ENCODE data around the gene DHCR24.

Gene DHCR24

DNA sequence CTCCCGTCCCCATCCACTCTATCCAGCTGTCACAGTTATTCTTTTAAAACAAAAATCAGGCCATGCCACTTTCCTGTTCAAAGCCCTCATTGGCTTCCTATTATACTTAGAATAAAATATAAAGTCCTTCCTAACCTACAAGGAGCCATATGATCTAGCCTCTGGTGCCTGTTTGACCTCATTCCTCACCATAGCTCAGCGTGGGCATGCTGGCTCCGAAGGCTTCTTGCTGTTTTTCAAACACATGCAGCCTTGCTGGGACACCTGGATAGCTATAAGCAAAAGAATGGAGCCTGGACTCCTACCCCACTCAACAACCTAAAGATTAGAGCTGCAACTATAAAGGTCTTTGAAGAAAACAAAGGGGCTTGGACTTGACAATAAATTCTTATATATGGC, 23.7 kb downstream of the DHCR24 start:
- DNase-seq: no peak

DNA sequence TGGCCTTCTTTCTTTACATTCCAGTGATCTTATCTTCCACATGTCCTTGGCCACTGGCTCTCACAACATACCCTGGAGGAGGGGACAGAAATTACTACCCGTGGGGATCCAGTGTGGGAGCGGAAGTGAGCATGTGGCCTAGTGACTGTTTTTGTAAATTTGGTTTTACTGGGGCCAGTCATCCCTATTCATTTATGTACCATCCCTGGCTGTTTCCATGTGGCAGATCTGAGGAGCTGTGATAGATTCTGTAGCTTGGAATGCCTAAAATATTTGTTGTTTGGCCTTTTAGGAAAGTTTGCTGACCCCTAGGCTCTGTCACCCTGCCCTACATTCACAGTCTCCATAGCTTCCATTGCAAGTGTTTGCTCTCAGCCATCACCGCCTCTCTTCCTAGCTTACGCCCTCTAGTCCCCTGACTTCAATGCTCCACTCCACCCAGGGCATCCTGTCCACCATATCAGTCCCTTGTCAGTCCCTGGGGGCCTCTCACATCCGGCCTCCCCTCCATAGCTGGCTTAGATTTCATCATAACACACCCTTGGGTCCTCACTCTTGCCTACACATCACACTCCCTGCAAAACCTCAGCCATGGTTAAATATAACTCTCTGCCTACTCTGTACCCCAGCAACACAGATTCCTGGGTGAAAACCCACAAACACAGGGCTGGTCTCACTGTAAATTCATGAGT, 25.8 kb downstream of the DHCR24 start:
- no peak for DNase-seq

- no peak for DNase-seq
These were observed 27.1 kb downstream of the DHCR24 start for GRCh38 chr1:54859700-54860391.

GRCh38 chr1:54857746-54858561, 29.0 kb downstream of the DHCR24 start:
- no peak for DNase-seq

- DNase-seq: no peak
These were observed 29.9 kb downstream of the DHCR24 start for GRCh38 chr1:54857141-54857540.

GRCh38 chr1:54854381-54855020, 32.5 kb downstream of the DHCR24 start:
- no peak for DNase-seq

GRCh38 chr1:54853793-54854370, 33.1 kb downstream of the DHCR24 start:
- no peak for DNase-seq

- no peak for DNase-seq
These were observed 33.8 kb downstream of the DHCR24 start for GRCh38 chr1:54853096-54853792.

GRCh38 chr1:54851936-54852524, 35.0 kb downstream of the DHCR24 start:
- no peak for DNase-seq

DNA sequence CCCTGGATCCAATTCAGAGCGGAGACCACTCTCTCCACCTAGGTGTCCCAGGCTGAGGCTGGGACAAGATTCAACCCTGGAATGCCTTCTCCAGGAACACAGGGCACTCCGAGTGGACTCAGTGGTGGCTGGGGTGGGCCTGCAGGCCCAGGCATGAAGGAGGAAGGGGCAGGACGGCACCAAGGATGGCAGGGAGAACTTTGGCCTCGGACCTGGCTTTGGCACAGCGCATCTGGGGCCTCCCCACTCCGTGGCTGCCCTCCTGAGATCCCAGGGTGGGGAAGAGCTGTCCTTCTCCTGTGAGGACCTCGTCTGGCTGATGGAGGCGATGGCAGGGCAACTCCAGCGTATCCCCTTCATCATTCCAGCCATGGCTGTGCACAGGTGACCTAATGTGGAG, 35.6 kb downstream of the DHCR24 start:
- DNase-seq: no peak

DNA sequence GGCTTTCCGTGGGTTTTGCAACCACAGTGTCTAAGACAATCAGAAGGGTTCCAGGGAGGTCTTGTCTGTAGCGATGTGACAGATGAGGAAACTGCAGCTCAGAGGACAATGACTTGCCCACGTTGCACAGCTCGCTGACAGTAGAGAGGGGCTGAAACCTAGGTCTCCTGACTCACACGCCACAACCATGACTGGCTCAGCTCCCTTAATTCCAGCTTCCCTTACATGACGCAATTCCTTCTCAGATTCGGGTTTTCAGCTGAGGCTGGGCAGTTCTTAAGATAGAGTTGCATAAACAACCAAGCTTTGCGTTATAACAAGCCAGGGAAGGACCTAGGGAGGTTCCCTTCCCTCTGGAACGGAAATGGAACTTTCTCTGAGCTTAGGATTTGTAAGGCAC, 36.3 kb downstream of the DHCR24 start:
- DNase-seq: no peak

DNA sequence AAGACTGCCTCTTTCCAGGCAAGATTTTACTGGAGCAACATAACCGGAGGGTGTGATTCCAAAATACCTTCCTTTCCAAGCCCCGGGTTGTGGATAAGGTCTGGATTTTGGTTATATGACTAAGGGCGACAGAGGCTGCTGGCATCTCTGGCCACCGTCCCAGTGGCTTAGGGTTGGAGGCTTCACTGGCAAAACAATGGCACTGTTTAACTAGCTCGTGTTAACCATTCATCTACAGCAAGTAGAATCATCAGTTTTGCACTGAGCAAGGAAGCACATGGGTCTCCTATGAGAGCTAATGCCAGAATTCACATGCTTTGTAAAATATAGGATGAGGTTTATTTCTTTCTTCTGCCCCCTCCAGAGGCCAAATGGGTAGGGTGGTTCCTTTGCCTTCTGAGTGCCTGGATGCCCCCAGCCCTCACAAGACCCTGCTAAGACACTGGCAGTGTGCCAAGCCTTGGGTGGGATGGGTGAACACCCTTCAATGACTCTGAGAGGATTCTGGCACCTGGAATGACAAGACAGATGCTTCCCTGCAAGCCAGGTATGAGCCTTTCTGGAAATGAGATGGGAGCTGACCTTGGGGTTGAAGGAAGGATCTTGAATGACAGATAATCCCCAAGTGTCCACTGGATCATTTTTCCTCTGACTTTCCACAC, 36.8 kb downstream of the DHCR24 start:
- no peak for DNase-seq

DNA sequence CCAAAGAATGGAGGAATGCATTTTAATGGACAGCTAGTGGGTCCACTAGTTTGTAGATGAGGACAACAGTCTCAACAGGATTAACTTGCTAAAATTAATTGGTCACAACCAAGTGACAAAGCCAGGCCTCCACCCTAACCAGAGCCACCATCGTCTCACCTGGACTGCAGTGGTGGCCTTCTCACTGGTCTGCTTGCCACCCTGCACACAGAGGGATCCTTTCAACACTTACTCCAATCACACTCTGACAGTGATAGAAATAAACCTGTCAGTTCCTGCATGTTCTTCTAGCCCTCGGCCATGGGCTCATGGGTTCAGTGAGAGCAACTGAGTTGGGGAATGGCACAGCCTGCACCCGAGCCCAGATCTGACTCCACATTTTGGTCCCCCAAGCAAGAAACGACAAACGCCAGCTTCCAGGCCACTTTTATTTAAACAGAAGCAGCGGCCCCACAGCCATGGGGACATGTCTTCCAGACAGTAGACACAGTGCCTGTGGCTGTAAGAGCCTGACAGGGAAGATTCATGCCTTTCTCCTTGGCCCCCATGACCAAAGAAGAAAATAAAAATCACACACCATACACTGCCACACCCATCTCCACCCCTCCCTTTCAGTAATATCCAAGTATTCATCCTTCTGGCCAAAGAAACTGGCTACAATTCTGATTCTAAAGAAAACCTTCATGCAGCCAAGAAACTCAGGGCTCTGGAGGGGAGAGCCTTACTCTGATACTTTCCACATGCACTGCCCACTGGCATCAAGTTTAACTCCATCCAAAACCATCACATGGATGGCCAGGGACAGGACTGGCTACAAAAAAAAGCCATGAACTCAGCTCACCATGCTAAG, 37.6 kb downstream of the DHCR24 start:
- no peak for DNase-seq

GRCh38 chr1:54848134-54848948, 38.7 kb downstream of the DHCR24 start:
- no peak for DNase-seq

GRCh38 chr1:54846716-54847284, 40.2 kb downstream of the DHCR24 start:
- DNase-seq: peak; percentile 24

- peak; percentile 15 for DNase-seq
These were observed 40.7 kb downstream of the DHCR24 start for GRCh38 chr1:54846301-54846700.

DNA sequence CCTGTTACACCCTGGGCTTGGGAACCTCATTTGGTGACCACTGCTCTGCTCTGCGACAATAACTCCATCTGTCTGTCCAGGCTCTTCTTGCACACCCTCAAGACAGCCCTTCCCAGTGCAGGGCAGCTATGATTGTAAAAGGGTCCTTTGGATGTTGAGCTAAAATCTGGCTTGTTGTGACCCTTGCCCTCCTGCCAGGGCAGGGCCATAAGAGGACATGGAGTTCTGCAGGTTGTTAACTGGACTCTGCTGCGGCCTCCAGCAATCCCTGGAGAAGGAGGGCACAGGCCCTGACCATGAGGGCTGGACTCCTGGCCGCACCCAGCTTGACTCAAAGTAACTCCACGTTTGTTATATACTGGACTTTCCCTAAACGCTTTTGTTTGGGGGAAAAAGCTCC, 41.2 kb downstream of the DHCR24 start:
- DNase-seq: peak; percentile 43

GRCh38 chr1:54844564-54844963, 42.4 kb downstream of the DHCR24 start:
- DNase-seq: no peak

GRCh38 chr1:54843449-54843848, 43.5 kb downstream of the DHCR24 start:
- no peak for DNase-seq
